Osteocyte (in vitro differentiated cells): ENCODE measurements around the gene C5orf22. TPM values are rescaled to one million over a fixed set of nuclear protein-coding genes. Genes with fewer than 3 reads are reported as not detected.
"Not testable (repeated sequence)": the region's sequence is repeated elsewhere in the genome, so short reads cannot be mapped to it uniquely, and the experiment has no call there.

Experiments used
- DNase-seq: peaks from one replicate; pipeline ENCODE4 v3.0.0; 2021; ENCODE audit warnings: mixed read lengths; ENCODE audit not compliant: unreplicated experiment; ENCODE audit errors: extremely low spot score
- H3K27ac Mint-ChIP-seq: one replicate; pipeline ENCODE4 v1.8.0; 2021; ENCODE audit warnings: mild to moderate bottlenecking, mixed read lengths; ENCODE audit not compliant: unreplicated experiment
- H3K27me3 Mint-ChIP-seq: one replicate; pipeline ENCODE4 v1.8.0; 2021; ENCODE audit warnings: mixed read lengths; ENCODE audit not compliant: unreplicated experiment
- H3K36me3 Mint-ChIP-seq: one replicate; pipeline ENCODE4 v1.8.0; 2021; ENCODE audit warnings: mixed read lengths; ENCODE audit not compliant: unreplicated experiment
- H3K4me1 Mint-ChIP-seq: one replicate; pipeline ENCODE4 v1.8.0; 2021; ENCODE audit warnings: mixed read lengths; ENCODE audit not compliant: unreplicated experiment
- H3K4me3 Mint-ChIP-seq: one replicate; pipeline ENCODE4 v1.8.0; 2021; ENCODE audit warnings: mild to moderate bottlenecking, moderate library complexity, mixed read lengths; ENCODE audit not compliant: unreplicated experiment
- H3K9me3 Mint-ChIP-seq: one replicate; pipeline ENCODE4 v1.8.0; 2021; ENCODE audit warnings: mixed read lengths; ENCODE audit not compliant: unreplicated experiment
- CTCF ChIP-seq: fragments of 200-600 bp; sonication (generic); IDR thresholded peaks from 2 replicates; pipeline ENCODE4 v1.5.0; 2021; ENCODE audit warnings: antibody characterized with exemption, mild to moderate bottlenecking, moderate library complexity
- total RNA-seq: library from RNA; stranded (reverse); gene quantifications from 2 replicates; pipeline ENCODE4 v1.2.1, GENCODE V29; 2021

C5orf22 gene
- total RNA-seq, 1 donor from 2014 or later = 27.9 TPM

DNA sequence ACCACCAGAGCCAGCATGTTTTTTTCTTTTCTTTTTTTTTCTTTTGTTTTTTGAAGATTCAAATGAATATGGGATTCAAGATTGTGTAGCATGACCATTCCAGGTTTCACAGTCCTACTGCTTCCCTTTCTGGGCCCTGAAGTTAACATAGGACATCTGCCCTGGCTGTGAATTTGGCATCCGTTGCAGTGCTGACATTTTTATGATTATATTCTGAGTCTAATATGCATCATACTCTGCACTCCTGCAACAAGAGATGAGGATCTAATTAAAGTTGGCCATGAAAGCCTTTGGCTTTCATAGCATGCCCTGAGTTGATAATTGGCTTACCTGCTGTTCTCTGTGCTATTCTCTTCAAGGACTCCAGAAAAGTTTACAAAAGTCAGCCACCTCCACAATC, 29.8 kb downstream of the C5orf22 start:
- no peak for TF ChIP-seq CTCF
- Mint-ChIP-seq H3K4me1 (no peaks in the 10 kb centered on the region), H3K9me3 (peaks cover 10% of the 10 kb centered on the region), H3K27me3 (peaks cover 9% of the 10 kb centered on the region), H3K27ac (no peak overlapping the region), H3K4me3 (no peak overlapping the region), H3K36me3 (peaks cover under 1% of the 10 kb centered on the region)
- DNase-seq = no peak

DNA sequence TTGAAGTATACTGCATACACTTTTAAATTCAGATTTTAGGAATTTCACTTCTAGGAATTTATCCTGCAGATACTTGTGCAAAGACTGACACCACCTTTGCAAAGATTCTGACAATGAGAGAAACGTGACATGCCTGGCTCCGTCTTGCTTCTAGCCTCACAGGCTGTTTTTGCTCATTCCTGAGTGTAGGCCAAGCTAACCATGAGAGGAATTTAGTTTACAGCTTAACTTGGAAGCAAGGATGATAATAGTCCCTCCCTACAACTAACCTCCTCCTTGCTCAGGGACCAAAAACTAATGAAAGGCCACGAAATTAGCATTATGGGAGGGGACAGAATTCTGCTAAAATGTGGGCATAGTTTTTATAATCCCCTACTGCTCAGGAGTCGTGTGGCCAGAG, 31.1 kb downstream of the C5orf22 start:
- Mint-ChIP-seq H3K27ac (no peak overlapping the region), H3K9me3 (peaks cover 10% of the 10 kb centered on the region), H3K36me3 (no peaks in the 10 kb centered on the region), H3K27me3 (peaks cover 12% of the 10 kb centered on the region), H3K4me1 (no peaks in the 10 kb centered on the region), H3K4me3 (no peak overlapping the region)
- TF ChIP-seq CTCF = no peak
- DNase-seq = no peak

GRCh38 chr5:31566362-31566761, 34.3 kb downstream of the C5orf22 start:
- not testable (repeated sequence) for H3K27ac Mint-ChIP-seq, H3K9me3 Mint-ChIP-seq, H3K4me3 Mint-ChIP-seq, H3K4me1 Mint-ChIP-seq, H3K36me3 Mint-ChIP-seq, DNase-seq
- peaks cover 18% of the 10 kb centered on the region for H3K27me3 Mint-ChIP-seq

DNA sequence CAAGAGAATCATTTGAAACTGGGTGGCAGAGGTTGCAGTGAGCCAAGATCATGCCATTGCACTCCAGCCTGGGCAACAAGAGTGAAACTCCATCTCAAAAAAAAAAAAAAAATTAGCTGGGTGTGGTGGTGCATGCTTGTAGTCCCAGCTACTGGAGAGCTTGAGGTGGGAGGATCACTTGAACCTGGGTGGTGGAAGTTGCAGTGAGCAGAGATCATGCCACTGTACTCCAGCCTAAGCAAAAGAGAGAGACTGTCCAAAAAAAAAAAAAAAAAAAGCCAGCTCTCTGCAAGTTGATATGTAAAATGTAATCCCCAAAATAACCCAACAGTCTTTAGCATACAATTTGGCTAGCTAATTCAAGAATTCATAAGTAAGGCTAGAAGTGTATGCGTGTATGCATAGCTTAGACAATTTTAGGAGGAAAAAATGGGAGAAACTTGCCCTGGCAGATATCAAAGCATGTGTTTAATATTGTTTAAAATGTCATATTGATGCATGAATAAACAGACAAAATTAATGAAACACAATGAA, 36.3 kb downstream of the C5orf22 start:
- Mint-ChIP-seq H3K4me3 (no peak overlapping the region), H3K27ac (no peak overlapping the region)
- TF ChIP-seq CTCF = no peak

GRCh38 chr5:31569068-31569467, 37.0 kb downstream of the C5orf22 start:
- H3K4me3 Mint-ChIP-seq = no peak overlapping the region
- H3K4me1 Mint-ChIP-seq = no peaks in the 10 kb centered on the region
- no peak for DNase-seq
- TF ChIP-seq CTCF = no peak
- peaks cover 24% of the 10 kb centered on the region for H3K27me3 Mint-ChIP-seq
- H3K27ac Mint-ChIP-seq = no peak overlapping the region
- H3K9me3 Mint-ChIP-seq = peaks cover 10% of the 10 kb centered on the region
- H3K36me3 Mint-ChIP-seq = no peaks in the 10 kb centered on the region

More for the DNA sequence above, 36.3 kb downstream of the C5orf22 start:
- Mint-ChIP-seq H3K9me3 (peaks cover 10% of the 10 kb centered on the region), H3K36me3 (no peaks in the 10 kb centered on the region), H3K27me3 (peaks cover 20% of the 10 kb centered on the region), H3K4me1 (no peaks in the 10 kb centered on the region)
- DNase-seq = no peak
